Ovary (tissue), 9 donors: Measurements from ENCODE around the gene TMEM272. TPM values are rescaled to one million over a fixed set of nuclear protein-coding genes. Genes with fewer than 3 reads are reported as not detected.

Experiments used
- DNase-seq, 5 donors: peaks; one replicate each; pipeline ENCODE4 v3.0.0-alpha.2; 2019 to 2020
- H3K27ac ChIP-seq, 2 donors: fragments of 200-600 bp; one replicate each; pipeline versions ENCODE4 v1.5.1 to v1.8.0; 2019 to 2022
- H3K27me3 ChIP-seq: fragments of 200-600 bp; one replicate; pipeline ENCODE4 v1.8.0; 2022
- H3K36me3 ChIP-seq: fragments of 200-600 bp; sonication (generic); one replicate; pipeline ENCODE4 v1.5.1; 2019
- H3K4me1 ChIP-seq: one replicate; pipeline ENCODE4 v1.8.1; 2013; ENCODE audit warnings: mild to moderate bottlenecking, moderate library complexity; ENCODE audit not compliant: insufficient read depth
- H3K4me3 ChIP-seq: fragments of 200-600 bp; sonication (generic); one replicate; pipeline ENCODE4 v1.5.1; 2017
- H3K9me3 ChIP-seq, 2 donors: fragments of 200-600 bp in 1 of 2; sonication (generic) in 1 of 2; one replicate each; pipeline versions ENCODE4 v1.5.1 to v1.8.1; 2013 to 2019; ENCODE audit warnings: mild to moderate bottlenecking in 1 of 2, moderate library complexity in 1 of 2
- CTCF ChIP-seq, 3 donors: fragments of 450-650 bp in 2 of 3; fragments of 200-600 bp in 1 of 3; IDR thresholded peaks; one replicate each; pipeline versions ENCODE4 v1.5.1 to v1.8.0; 2016 to 2022; ENCODE audit warnings: antibody characterized with exemption in 3 of 3, mild to moderate bottlenecking in 1 of 3
- EP300 ChIP-seq: sonication (generic); formaldehyde crosslinking; IDR thresholded peaks from one replicate; pipeline ENCODE4 v1.6.1; 2017; ENCODE audit warnings: antibody characterized with exemption
- POLR2A ChIP-seq: fragments of 450-650 bp; IDR thresholded peaks from one replicate; pipeline ENCODE4 v1.6.1; 2017; ENCODE audit warnings: antibody characterized with exemption, mild to moderate bottlenecking, moderate library complexity
- WGBS, 3 donors: extraction: QIAGEN DNeasy Blood & Tissue Kit in 1 of 3; methylation state at CpG; one replicate each; pipeline versions ENCODE4 v1.1.5 to v1.1.7; 2013 to 2017; 5-methylcytosine and 5-hydroxymethylcytosine counted together
- intact Hi-C, 4 donors: fragments of 100-400 bp; cut with DNase I; formaldehyde crosslinking; loops; one replicate each; pipeline versions ENCODE4 v1.11.0 to v1.15.1; 2022 to 2023
- polyA plus RNA-seq, 2 donors: library from polyadenylated mRNA; stranded (reverse); fragments of 200-250 nt in 1 of 2; fragments of 350-450 nt in 1 of 2; fragmentation: Illumina TruSeq in 1 of 2; extraction: RNeasy Lipid Tissue Mini Kit (QIAGEN cat#74804) in 1 of 2; gene quantifications; one replicate each; pipeline ENCODE4 v1.2.3, GENCODE V29; 2013 to 2014
- total RNA-seq, 7 donors: library from RNA; depleted of rRNA in 2 of 7; stranded (reverse); fragments of >200 nt in 2 of 7; fragmentation: NEBNext Ultra II Directional in 3 of 7; extraction: Animal tissue kit (Norgen Biotek cat#: 25700) in 3 of 7; gene quantifications; one replicate each; pipeline versions ENCODE4 v1.1.0 to v1.2.4, GENCODE V29; 2016 to 2023
- donor health status: DM: no; HTN: no; CAD: no; lungs with moderate emphysema.
- donor health status: DM: no; HTN: no; CAD: no.
- donor health status: Bipolar disorder and iron deficiency.
- donor health status: DM: yes; HTN: yes; CAD: no.
- donor health status: DM: no; HTN: no; CAD: no.
- donor health status: DM: yes; HTN: yes; CAD: no.

Gene TMEM272
- total and polyA plus RNA-seq, 9 donors = 0.05 to 0.28 (median 0.11) TPM; not detected in 2

DNA sequence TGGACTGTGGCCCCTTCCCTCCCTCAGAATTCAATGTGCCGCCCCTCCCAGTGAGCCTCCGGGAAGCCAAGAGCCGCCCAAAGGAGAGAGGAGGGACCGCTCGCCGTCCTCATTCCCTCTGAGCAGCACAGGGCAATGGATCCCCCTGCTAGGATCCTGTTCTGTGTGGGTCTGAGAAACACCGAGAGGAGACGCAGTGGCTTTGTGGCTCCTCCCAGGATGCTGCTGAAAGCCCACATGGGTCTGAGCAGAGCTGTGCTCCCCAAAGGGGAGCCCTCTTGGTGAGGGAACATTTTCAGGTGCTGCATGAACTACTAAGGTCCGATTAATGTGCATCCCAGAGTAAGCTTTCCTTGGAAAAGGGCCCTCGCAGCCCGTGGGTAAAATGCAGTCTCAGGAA is 71.5 kb downstream of the TMEM272 start:
- intact Hi-C loops = no loop called here
- H3K27me3 ChIP-seq = no peaks in the 10 kb centered on the region
- H3K27ac ChIP-seq = no peak overlapping the region
- no peaks in the 10 kb centered on the region for H3K9me3 ChIP-seq
- TF ChIP-seq POLR2A (no peak), CTCF (IDR thresholded peaks at IDR 0.05) (no peak), EP300 (no peak)
- DNase-seq = no peak
- H3K36me3 ChIP-seq = no peaks in the 10 kb centered on the region
- H3K4me1 ChIP-seq = peaks cover 14% of the 10 kb centered on the region
- no peak overlapping the region for H3K4me3 ChIP-seq
- 89 to 93% (median 89%) methylated on average over 11 of the region's 11 CpGs for WGBS, 3 donors

- TF ChIP-seq CTCF (IDR thresholded peaks at IDR 0.05) (no peak), POLR2A (no peak), EP300 (no peak)
- Histone ChIP-seq H3K36me3 (no peaks in the 10 kb centered on the region), H3K27me3 (no peaks in the 10 kb centered on the region), H3K4me1 (peaks cover 14% of the 10 kb centered on the region), H3K9me3 (no peaks in the 10 kb centered on the region), H3K4me3 (no peak overlapping the region), H3K27ac (no peak overlapping the region)
- 91 to 94% (median 93%) methylated on average over 6 of the region's 6 CpGs for WGBS, 3 donors
- intact Hi-C loops = no loop called here
- no peak for DNase-seq
Measured at GRCh38 chr13:51772781-51773180, 72.2 kb downstream of the TMEM272 start.

GRCh38 chr13:51772105-51772455 is 72.9 kb downstream of the TMEM272 start:
- H3K4me3 ChIP-seq = no peak overlapping the region
- DNase-seq = no peak
- no peaks in the 10 kb centered on the region for H3K36me3 ChIP-seq
- 85 to 88% (median 87%) methylated on average over 9 of the region's 9 CpGs for WGBS, 3 donors
- H3K9me3 ChIP-seq = no peaks in the 10 kb centered on the region
- no peaks in the 10 kb centered on the region for H3K27me3 ChIP-seq
- peaks cover 14% of the 10 kb centered on the region for H3K4me1 ChIP-seq
- TF ChIP-seq EP300 = no peak
- no peak for TF ChIP-seq POLR2A
- TF ChIP-seq CTCF (IDR thresholded peaks at IDR 0.05) = no peak
- intact Hi-C loops = no loop called here
- H3K27ac ChIP-seq = peak overlapping the region in 1 of 2 donors; percentile 45

DNA sequence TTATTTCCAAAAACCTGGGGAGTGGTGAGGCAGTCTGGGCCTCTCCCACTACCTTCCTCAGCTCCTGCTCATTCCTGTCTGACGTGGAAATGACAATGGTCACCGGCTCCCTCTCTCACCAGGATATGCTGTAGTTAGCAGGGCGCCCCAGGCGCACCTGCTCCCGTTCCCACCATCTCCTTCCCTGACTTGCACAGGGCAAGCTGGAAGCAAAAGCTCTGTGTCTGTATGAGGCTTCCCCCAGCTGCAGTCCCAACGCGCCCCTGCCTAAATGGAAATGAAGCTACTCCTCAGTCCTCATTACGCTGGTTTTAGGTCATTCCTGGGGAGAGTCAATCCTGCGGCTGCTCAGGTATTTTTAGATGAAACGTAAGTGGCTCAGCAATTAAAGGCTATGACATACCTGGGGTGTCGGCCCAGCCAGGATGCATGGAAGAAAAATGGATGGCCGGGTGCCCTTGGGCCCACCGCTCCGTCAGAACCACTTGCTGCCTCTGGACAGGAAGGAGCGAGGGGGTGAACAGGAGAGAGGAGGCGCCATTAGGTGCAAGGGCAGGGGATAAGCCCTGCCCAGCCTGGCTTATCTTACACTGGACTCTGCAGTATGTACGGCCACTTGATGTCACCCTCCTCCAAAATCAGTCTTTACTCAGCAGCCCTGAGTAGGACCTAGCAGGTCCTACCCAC is 73.4 kb downstream of the TMEM272 start:
- intact Hi-C loops = no loop called here
- Histone ChIP-seq H3K27me3 (no peaks in the 10 kb centered on the region), H3K9me3 (no peaks in the 10 kb centered on the region), H3K27ac (peak overlapping the region in 1 of 2 donors; percentile 97), H3K4me3 (no peak overlapping the region), H3K36me3 (no peaks in the 10 kb centered on the region), H3K4me1 (peaks cover 14% of the 10 kb centered on the region)
- no peak for DNase-seq
- WGBS, 3 donors = 89 to 94% (median 92%) methylated on average over 17 of the region's 17 CpGs
- TF ChIP-seq EP300 (no peak), CTCF (IDR thresholded peaks at IDR 0.05) (no peak), POLR2A (no peak)
